Caco-2 (cell line): ENCODE results near the gene AUTS2. TPM values are rescaled to one million over a fixed set of nuclear protein-coding genes. Genes with fewer than 3 reads are reported as not detected.

ENCODE experiments used
- BruUV-seq: library from RNA; stranded (reverse); fragments of 400-500 nt; replicated peaks from 2 replicates; lab custom pipeline; 2021; lab: Mats Ljungman, UMichigan
- CTCF ChIA-PET: fragments of 300-600 bp; sonication (Branson Sonifier 250); formaldehyde crosslinking; loops from one replicate; lab custom pipeline; 2022; ENCODE audit warnings: antibody characterized with exemption; lab: Charles Lee
- POLR2A ChIA-PET: fragments of 300-600 bp; sonication (Branson Sonifier 250); formaldehyde crosslinking; loops from one replicate; lab custom pipeline; 2022; ENCODE audit warnings: antibody characterized with exemption; lab: Charles Lee
- DNase-seq, 2 experiments: peaks; one replicate each; pipeline versions ENCODE4 v3.0.0 to v3.0.0-alpha.2; 2020 to 2022
- H3K27me3 ChIP-seq: replicated peaks from 2 replicates; pipeline ENCODE4 v1.6.0; 2011; ENCODE audit warnings: low read length; ENCODE audit not compliant: control insufficient read depth, insufficient read depth
- H3K36me3 ChIP-seq: 2 replicates; pipeline ENCODE4 v1.5.1; 2011; ENCODE audit warnings: low read length; ENCODE audit not compliant: control insufficient read depth, insufficient read depth
- H3K4me1 ChIP-seq: fragments of 250-450 bp; sonication (Bioruptor Pico); 2 replicates; pipeline ENCODE4 v1.5.1; 2020; ENCODE audit warnings: mild to moderate bottlenecking
- H3K4me3 ChIP-seq: 2 replicates; pipeline ENCODE4 v1.5.1; 2011; ENCODE audit warnings: low read depth, mild to moderate bottlenecking, control low read depth, low read length
- H3K9me3 ChIP-seq: fragments of 250-450 bp; sonication (Bioruptor Pico); 2 replicates; pipeline ENCODE4 v1.5.1; 2020; ENCODE audit warnings: mild to moderate bottlenecking, moderate library complexity
- H3K27ac Mint-ChIP-seq: one replicate; pipeline ENCODE4 v1.8.0; 2022; ENCODE audit warnings: mixed read lengths; ENCODE audit not compliant: unreplicated experiment
- H3K27me3 Mint-ChIP-seq: one replicate; pipeline ENCODE4 v1.8.0; 2022; ENCODE audit warnings: mixed read lengths; ENCODE audit not compliant: insufficient read depth, unreplicated experiment
- H3K36me3 Mint-ChIP-seq: one replicate; pipeline ENCODE4 v1.8.0; 2022; ENCODE audit warnings: mild to moderate bottlenecking, mixed read lengths; ENCODE audit not compliant: insufficient read depth, unreplicated experiment
- H3K4me1 Mint-ChIP-seq: one replicate; pipeline ENCODE4 v1.8.0; 2022; ENCODE audit warnings: low read depth, mixed read lengths; ENCODE audit not compliant: unreplicated experiment
- H3K4me3 Mint-ChIP-seq: one replicate; pipeline ENCODE4 v1.8.0; 2022; ENCODE audit warnings: mild to moderate bottlenecking, moderate library complexity, mixed read lengths; ENCODE audit not compliant: unreplicated experiment
- H3K9me3 Mint-ChIP-seq: one replicate; pipeline ENCODE4 v1.8.0; 2022; ENCODE audit warnings: mixed read lengths; ENCODE audit not compliant: unreplicated experiment
- CTCF ChIP-seq, 2 experiments: fragments of 200-600 bp in 1 of 2; IDR thresholded peaks; 1 replicate in 1 of 2; 2 replicates in 1 of 2; pipeline versions ENCODE4 v1.5.1 to v1.8.0; 2011 to 2022; ENCODE audit warnings: antibody characterized with exemption in 1 of 2, control low read depth in 1 of 2, inconsistent platforms in 1 of 2, low read depth in 1 of 2, low read length in 1 of 2, mild to moderate bottlenecking in 1 of 2, moderate library complexity in 1 of 2; ENCODE audit not compliant: insufficient read depth in 1 of 2, severe bottlenecking in 1 of 2, unreplicated experiment in 1 of 2
- intact Hi-C: fragments of 100-400 bp; cut with micrococcal nuclease; formaldehyde crosslinking; loops from one replicate; pipeline ENCODE4 v1.10.0; 2022; ENCODE audit not compliant: unreplicated experiment
- total RNA-seq: library from RNA; stranded (reverse); gene quantifications from 2 replicates; pipeline ENCODE4 v1.2.3, GENCODE V29; 2022

AUTS2 gene
- total RNA-seq, 1 experiment from 2014 or later = 37.1 TPM

GRCh38 chr7:70744492-70744891 is 1146.2 kb downstream of the AUTS2 start:
- H3K27ac Mint-ChIP-seq = no peak overlapping the region

GRCh38 chr7:70749831-70750230 is 1151.6 kb downstream of the AUTS2 start:
- TF ChIP-seq CTCF (IDR thresholded peaks at IDR 0.05; ENCODE audit: insufficient read depth in 1 of 2, low read depth in 1 of 2, low read length in 1 of 2, severe bottlenecking in 1 of 2, unreplicated experiment in 1 of 2) = no peak
- no peaks in the 10 kb centered on the region for H3K27me3 Mint-ChIP-seq
- no peak for DNase-seq
- no peaks in the 10 kb centered on the region for H3K27me3 ChIP-seq
- peaks cover 12% of the 10 kb centered on the region for H3K36me3 Mint-ChIP-seq
- no peaks in the 10 kb centered on the region for H3K9me3 Mint-ChIP-seq
- H3K4me3 Mint-ChIP-seq = no peak overlapping the region
- intact Hi-C loops = no loop called here
- POLR2A ChIA-PET = no interaction called here
- CTCF ChIA-PET = no interaction called here
- no peaks in the 10 kb centered on the region for H3K36me3 ChIP-seq
- H3K4me1 Mint-ChIP-seq = peaks cover 7% of the 10 kb centered on the region
- H3K9me3 ChIP-seq = no peaks in the 10 kb centered on the region
- H3K4me1 ChIP-seq = no peaks in the 10 kb centered on the region
- BruUV-seq = no TSS peak
- H3K27ac Mint-ChIP-seq = no peak overlapping the region
- no peak overlapping the region for H3K4me3 ChIP-seq

More at GRCh38 chr7:70744492-70744891, 1146.2 kb downstream of the AUTS2 start:
- ChIA-PET POLR2A (no interaction called here), CTCF (no interaction called here)
- Histone ChIP-seq H3K9me3 (no peaks in the 10 kb centered on the region), H3K27me3 (no peaks in the 10 kb centered on the region), H3K4me3 (no peak overlapping the region), H3K4me1 (no peaks in the 10 kb centered on the region), H3K36me3 (no peaks in the 10 kb centered on the region)
- H3K9me3 Mint-ChIP-seq = no peaks in the 10 kb centered on the region
- BruUV-seq = no TSS peak
- no peaks in the 10 kb centered on the region for H3K4me1 Mint-ChIP-seq
- H3K27me3 Mint-ChIP-seq = no peaks in the 10 kb centered on the region
- no peak overlapping the region for H3K4me3 Mint-ChIP-seq
- H3K36me3 Mint-ChIP-seq = peaks cover 1% of the 10 kb centered on the region
- DNase-seq = no peak
- TF ChIP-seq CTCF (IDR thresholded peaks at IDR 0.05; ENCODE audit: insufficient read depth in 1 of 2, low read depth in 1 of 2, low read length in 1 of 2, severe bottlenecking in 1 of 2, unreplicated experiment in 1 of 2) = no peak
- intact Hi-C loops = no loop called here

GRCh38 chr7:70751895-70752294 is 1153.6 kb downstream of the AUTS2 start:
- H3K36me3 Mint-ChIP-seq = peaks cover 12% of the 10 kb centered on the region
- H3K9me3 Mint-ChIP-seq = no peaks in the 10 kb centered on the region
- TF ChIP-seq CTCF (IDR thresholded peaks at IDR 0.05; ENCODE audit: insufficient read depth in 1 of 2, low read depth in 1 of 2, low read length in 1 of 2, severe bottlenecking in 1 of 2, unreplicated experiment in 1 of 2) = no peak
- ChIA-PET POLR2A (no interaction called here), CTCF (no interaction called here)
- H3K27me3 Mint-ChIP-seq = no peaks in the 10 kb centered on the region
- BruUV-seq = no TSS peak
- H3K4me1 ChIP-seq = no peaks in the 10 kb centered on the region
- H3K27ac Mint-ChIP-seq = no peak overlapping the region
- no peak for DNase-seq
- intact Hi-C loops = no loop called here
- no peaks in the 10 kb centered on the region for H3K9me3 ChIP-seq
- no peak overlapping the region for H3K4me3 Mint-ChIP-seq
- peaks cover 7% of the 10 kb centered on the region for H3K4me1 Mint-ChIP-seq
- H3K36me3 ChIP-seq = no peaks in the 10 kb centered on the region
- no peak overlapping the region for H3K4me3 ChIP-seq
- H3K27me3 ChIP-seq = no peaks in the 10 kb centered on the region
